Skeletal muscle satellite cell (primary cell): ENCODE results near the gene OR1D5.

Experiments
- H3K27me3 ChIP-seq: 2 replicates; pipeline ENCODE4 v1.7.0; 2013; ENCODE audit warnings: low read length; ENCODE audit not compliant: control insufficient read depth, insufficient read depth
- H3K36me3 ChIP-seq: 2 replicates; pipeline ENCODE4 v1.7.0; 2013; ENCODE audit warnings: mild to moderate bottlenecking, control low read depth, low read length; ENCODE audit not compliant: insufficient read depth
- H3K4me1 ChIP-seq: 2 replicates; pipeline ENCODE4 v1.7.0; 2013; ENCODE audit warnings: low read length; ENCODE audit not compliant: control insufficient read depth, insufficient read depth
- H3K4me2 ChIP-seq: 2 replicates; pipeline ENCODE4 v1.7.0; 2013; ENCODE audit warnings: mild to moderate bottlenecking, low read length
- H3K4me3 ChIP-seq: 2 replicates; pipeline ENCODE4 v1.7.0; 2013; ENCODE audit warnings: low read length
- H3K9ac ChIP-seq: 2 replicates; pipeline ENCODE4 v1.7.0; 2013; ENCODE audit warnings: mild to moderate bottlenecking, low read depth, low read length, moderate library complexity
- H3K9me3 ChIP-seq: replicated peaks from 2 replicates; pipeline ENCODE4 v1.7.0; 2013; ENCODE audit warnings: mild to moderate bottlenecking, control low read depth, low read length

The OR1D5 gene

GRCh38 chr17:3030096-3030495 is 33.3 kb downstream of the OR1D5 start:
- Histone ChIP-seq H3K9ac (peak overlapping the region; percentile 14), H3K9me3 (no peaks in the 10 kb centered on the region), H3K27me3 (no peaks in the 10 kb centered on the region), H3K36me3 (no peaks in the 10 kb centered on the region), H3K4me1 (peaks cover 12% of the 10 kb centered on the region), H3K4me2 (peak overlapping the region; percentile 24), H3K4me3 (no peak overlapping the region)

GRCh38 chr17:3029213-3029913 is 34.0 kb downstream of the OR1D5 start:
- H3K36me3 ChIP-seq, result no peaks in the 10 kb centered on the region
- H3K9ac ChIP-seq, result no peak overlapping the region
- H3K4me2 ChIP-seq, result no peak overlapping the region

GRCh38 chr17:3027786-3028532 is 35.4 kb downstream of the OR1D5 start:
- Histone ChIP-seq H3K4me3 (no peak overlapping the region), H3K4me2 (no peak overlapping the region), H3K9me3 (peaks cover under 1% of the 10 kb centered on the region), H3K4me1 (peaks cover 12% of the 10 kb centered on the region), H3K27me3 (no peaks in the 10 kb centered on the region), H3K36me3 (no peaks in the 10 kb centered on the region), H3K9ac (no peak overlapping the region)

More at GRCh38 chr17:3029213-3029913, 34.0 kb downstream of the OR1D5 start:
- Histone ChIP-seq H3K9me3 (no peaks in the 10 kb centered on the region), H3K4me3 (no peak overlapping the region), H3K27me3 (no peaks in the 10 kb centered on the region), H3K4me1 (peaks cover 12% of the 10 kb centered on the region)

- Histone ChIP-seq H3K4me1 (peaks cover 12% of the 10 kb centered on the region), H3K9ac (no peak overlapping the region), H3K27me3 (no peaks in the 10 kb centered on the region), H3K9me3 (peaks cover 8% of the 10 kb centered on the region), H3K4me3 (no peak overlapping the region), H3K4me2 (no peak overlapping the region), H3K36me3 (peaks cover under 1% of the 10 kb centered on the region)
Measured at GRCh38 chr17:3026856-3027751, 36.3 kb downstream of the OR1D5 start.

- peaks cover 12% of the 10 kb centered on the region for H3K9me3 ChIP-seq
- H3K36me3 ChIP-seq, result peaks cover 4% of the 10 kb centered on the region
- H3K9ac ChIP-seq, result no peak overlapping the region
- no peak overlapping the region for H3K4me2 ChIP-seq
- no peak overlapping the region for H3K4me3 ChIP-seq
- H3K4me1 ChIP-seq, result peaks cover 12% of the 10 kb centered on the region
- H3K27me3 ChIP-seq, result no peaks in the 10 kb centered on the region
Measured at GRCh38 chr17:3026125-3026855, 37.1 kb downstream of the OR1D5 start.

GRCh38 chr17:3025421-3026124 is 37.8 kb downstream of the OR1D5 start:
- peaks cover 4% of the 10 kb centered on the region for H3K36me3 ChIP-seq
- H3K4me3 ChIP-seq, result no peak overlapping the region
- H3K9ac ChIP-seq, result no peak overlapping the region
- H3K4me1 ChIP-seq, result peaks cover 10% of the 10 kb centered on the region
- no peaks in the 10 kb centered on the region for H3K27me3 ChIP-seq
- no peak overlapping the region for H3K4me2 ChIP-seq
- H3K9me3 ChIP-seq, result peaks cover 12% of the 10 kb centered on the region

GRCh38 chr17:3024346-3024745 is 39.1 kb downstream of the OR1D5 start:
- H3K9ac ChIP-seq, result no peak overlapping the region
- H3K4me2 ChIP-seq, result no peak overlapping the region
- H3K4me3 ChIP-seq, result no peak overlapping the region
- H3K36me3 ChIP-seq, result peaks cover 4% of the 10 kb centered on the region
- peaks cover 12% of the 10 kb centered on the region for H3K9me3 ChIP-seq
- H3K4me1 ChIP-seq, result peaks cover under 1% of the 10 kb centered on the region
- no peaks in the 10 kb centered on the region for H3K27me3 ChIP-seq

- Histone ChIP-seq H3K36me3 (peaks cover 4% of the 10 kb centered on the region), H3K4me3 (no peak overlapping the region), H3K9me3 (peaks cover 12% of the 10 kb centered on the region), H3K4me1 (no peaks in the 10 kb centered on the region), H3K4me2 (no peak overlapping the region), H3K9ac (no peak overlapping the region), H3K27me3 (no peaks in the 10 kb centered on the region)
Measured at GRCh38 chr17:3022197-3022596, 41.2 kb downstream of the OR1D5 start.

GRCh38 chr17:3020381-3020780 is 43.0 kb downstream of the OR1D5 start:
- H3K36me3 ChIP-seq, result peaks cover 4% of the 10 kb centered on the region
- no peak overlapping the region for H3K9ac ChIP-seq
- H3K4me3 ChIP-seq, result no peak overlapping the region
- no peaks in the 10 kb centered on the region for H3K27me3 ChIP-seq
- peaks cover 12% of the 10 kb centered on the region for H3K9me3 ChIP-seq
- peaks cover 10% of the 10 kb centered on the region for H3K4me1 ChIP-seq
- H3K4me2 ChIP-seq, result no peak overlapping the region

- Histone ChIP-seq H3K4me3 (no peak overlapping the region), H3K9me3 (peaks cover 12% of the 10 kb centered on the region), H3K4me1 (peaks cover 11% of the 10 kb centered on the region), H3K9ac (no peak overlapping the region), H3K27me3 (no peaks in the 10 kb centered on the region), H3K4me2 (no peak overlapping the region), H3K36me3 (peaks cover 4% of the 10 kb centered on the region)
Measured at GRCh38 chr17:3019761-3020160, 43.6 kb downstream of the OR1D5 start.
